ENCODE results near the gene TTYH2. TPM values are rescaled to one million over a fixed set of nuclear protein-coding genes. Genes with fewer than 3 reads are reported as not detected.
A peak's percentile ranks its signal among the peaks of the same experiment; 100 is the strongest.

Gene TTYH2
- total RNA-seq, 1 donor from 2014 or later = 3.8 TPM

- no peak overlapping the region for H3K27ac Mint-ChIP-seq
- no peak for TF ChIP-seq CTCF (IDR thresholded peaks at IDR 0.05)
- no peaks in the 10 kb centered on the region for H3K36me3 Mint-ChIP-seq (ENCODE audit: low read depth)
- peaks cover 3% of the 10 kb centered on the region for H3K9me3 Mint-ChIP-seq
- peaks cover 14% of the 10 kb centered on the region for H3K4me1 Mint-ChIP-seq
- POLR2A ChIA-PET = no interaction called here
- DNase-seq = no peak
- intact Hi-C loops (cut with micrococcal nuclease) = no loop called here
- peaks cover 45% of the 10 kb centered on the region for H3K27me3 Mint-ChIP-seq
- CTCF ChIA-PET = no interaction called here
- no peak overlapping the region for H3K4me3 Mint-ChIP-seq
- ATAC-seq (ENCODE audit: low read depth) = no peak
Measured at GRCh38 chr17:74271281-74271680, 57.9 kb downstream of the TTYH2 start.

DNA sequence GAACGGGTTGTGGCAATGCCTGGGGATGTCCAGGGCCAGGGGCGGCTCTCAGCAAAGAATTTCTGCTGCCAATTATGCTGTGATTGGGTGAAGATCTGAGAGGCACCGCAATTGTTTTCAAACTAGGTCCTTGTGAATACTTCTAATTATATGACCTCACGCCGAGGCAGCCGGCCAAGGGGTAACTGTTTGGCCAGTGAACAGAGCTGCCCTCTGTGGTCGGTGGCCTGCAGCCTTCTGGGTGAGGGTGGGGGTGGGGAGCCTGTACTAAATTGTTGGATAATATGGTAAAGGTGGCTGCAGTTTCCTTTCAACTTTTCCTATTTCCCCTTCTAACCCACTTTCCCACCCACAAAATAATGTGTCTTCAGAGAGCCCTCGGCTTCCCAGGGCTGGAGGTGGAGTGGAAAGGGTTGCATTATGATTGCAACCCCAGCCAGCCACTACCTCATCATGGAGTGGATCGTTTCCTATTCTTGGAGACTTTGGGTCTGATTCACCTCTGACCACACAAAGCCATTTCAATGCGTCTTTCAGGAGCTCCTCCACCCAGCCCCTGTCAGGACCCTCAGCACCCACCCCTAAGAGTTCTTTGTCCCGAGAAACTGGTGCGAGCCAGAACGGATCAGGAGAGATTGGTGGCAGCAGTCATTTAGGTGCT is 58.7 kb downstream of the TTYH2 start:
- POLR2A ChIA-PET = no interaction called here
- Mint-ChIP-seq H3K4me1 (peaks cover 14% of the 10 kb centered on the region), H3K4me3 (no peak overlapping the region), H3K27ac (no peak overlapping the region), H3K9me3 (peaks cover 2% of the 10 kb centered on the region), H3K27me3 (peaks cover 44% of the 10 kb centered on the region), H3K36me3 (ENCODE audit: low read depth) (no peaks in the 10 kb centered on the region)
- intact Hi-C loops (cut with micrococcal nuclease) = no loop called here
- CTCF ChIA-PET = no interaction called here
- no peak for ATAC-seq (ENCODE audit: low read depth)
- TF ChIP-seq CTCF (IDR thresholded peaks at IDR 0.05) = no peak
- DNase-seq = no peak

DNA sequence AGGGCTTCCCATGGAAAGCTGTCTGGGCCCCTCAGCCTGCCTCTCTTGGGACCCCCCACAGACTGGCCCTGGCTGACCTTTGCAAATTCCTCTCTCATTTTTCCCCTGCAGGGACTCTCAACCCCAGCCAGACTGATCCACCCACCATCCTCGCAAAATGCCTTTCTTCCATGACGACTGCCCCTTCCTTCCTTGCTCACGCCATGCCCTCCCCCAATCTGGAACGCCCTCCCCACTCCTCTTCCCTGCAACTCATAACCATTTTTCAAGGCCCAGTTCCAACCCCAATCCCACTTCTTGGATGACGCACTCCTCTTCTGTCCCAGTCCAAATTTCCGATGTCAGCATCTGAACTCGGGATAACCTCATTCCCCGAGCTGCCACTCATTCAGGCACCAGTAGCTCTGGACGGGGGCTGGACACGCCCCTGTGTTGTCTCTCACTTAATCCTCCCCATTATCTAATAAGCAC is 59.4 kb downstream of the TTYH2 start:
- H3K36me3 Mint-ChIP-seq (ENCODE audit: low read depth) = no peaks in the 10 kb centered on the region
- intact Hi-C loops (cut with micrococcal nuclease) = no loop called here
- H3K9me3 Mint-ChIP-seq = no peaks in the 10 kb centered on the region
- peaks cover 14% of the 10 kb centered on the region for H3K4me1 Mint-ChIP-seq
- H3K4me3 Mint-ChIP-seq = no peak overlapping the region
- no peak overlapping the region for H3K27ac Mint-ChIP-seq
- DNase-seq = no peak
- CTCF ChIA-PET = no interaction called here
- no peak for TF ChIP-seq CTCF (IDR thresholded peaks at IDR 0.05)
- no peak for ATAC-seq (ENCODE audit: low read depth)
- POLR2A ChIA-PET = no interaction called here
- peaks cover 38% of the 10 kb centered on the region for H3K27me3 Mint-ChIP-seq

DNA sequence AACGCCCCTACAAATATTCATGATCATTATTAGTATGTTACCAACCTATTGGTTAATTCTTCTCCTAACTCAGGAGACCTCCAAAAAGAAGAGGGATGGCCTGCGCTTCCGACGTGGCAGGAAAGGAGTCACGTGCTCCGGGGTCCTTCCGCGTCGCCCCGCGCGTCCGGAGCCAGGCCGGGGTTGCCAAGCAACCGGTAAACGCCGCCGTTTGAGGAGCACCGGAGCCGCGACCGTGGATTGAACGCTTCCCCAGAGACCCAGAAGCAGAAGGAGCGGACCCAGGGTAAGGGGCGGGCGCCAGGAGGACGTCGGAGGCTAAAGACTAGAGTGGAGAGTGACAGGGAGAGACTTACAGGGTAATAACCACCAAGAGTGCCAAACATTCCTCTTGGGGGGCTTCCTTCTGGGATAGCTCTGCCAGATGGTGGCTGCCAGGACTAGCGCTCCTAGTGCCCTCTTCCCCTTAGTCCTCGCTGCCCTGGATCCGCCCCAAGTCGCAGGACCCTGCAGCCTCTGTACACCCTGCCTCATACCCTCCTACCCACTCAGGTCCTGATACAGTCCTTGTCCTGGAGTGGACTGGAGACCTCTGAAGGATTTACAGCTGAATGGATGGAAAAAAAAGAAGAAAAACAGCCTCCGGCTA is 60.8 kb downstream of the TTYH2 start, which contains the start of gene DNAI2:
Gene DNAI2 (plus strand): TSS at position 175 of the 649 bp plus-strand sequence. CDS start 7,584 bp downstream, outside the sequence.
- H3K27ac Mint-ChIP-seq = no peak within 1 kb of the TSS
- POLR2A ChIA-PET = no interaction called here
- no peak for TF ChIP-seq CTCF (IDR thresholded peaks at IDR 0.05)
- H3K36me3 Mint-ChIP-seq (ENCODE audit: low read depth) = no peaks in the 10 kb centered on the region
- no peak for DNase-seq
- H3K4me3 Mint-ChIP-seq = peak within 1 kb of the TSS; percentile 11
- peaks cover 14% of the 10 kb centered on the region for H3K4me1 Mint-ChIP-seq
- intact Hi-C loops (cut with micrococcal nuclease) = no loop called here
- CTCF ChIA-PET = no interaction called here
- no peaks in the 10 kb centered on the region for H3K9me3 Mint-ChIP-seq
- peaks cover 32% of the 10 kb centered on the region for H3K27me3 Mint-ChIP-seq
- ATAC-seq (ENCODE audit: low read depth) = peak; percentile 37

DNA sequence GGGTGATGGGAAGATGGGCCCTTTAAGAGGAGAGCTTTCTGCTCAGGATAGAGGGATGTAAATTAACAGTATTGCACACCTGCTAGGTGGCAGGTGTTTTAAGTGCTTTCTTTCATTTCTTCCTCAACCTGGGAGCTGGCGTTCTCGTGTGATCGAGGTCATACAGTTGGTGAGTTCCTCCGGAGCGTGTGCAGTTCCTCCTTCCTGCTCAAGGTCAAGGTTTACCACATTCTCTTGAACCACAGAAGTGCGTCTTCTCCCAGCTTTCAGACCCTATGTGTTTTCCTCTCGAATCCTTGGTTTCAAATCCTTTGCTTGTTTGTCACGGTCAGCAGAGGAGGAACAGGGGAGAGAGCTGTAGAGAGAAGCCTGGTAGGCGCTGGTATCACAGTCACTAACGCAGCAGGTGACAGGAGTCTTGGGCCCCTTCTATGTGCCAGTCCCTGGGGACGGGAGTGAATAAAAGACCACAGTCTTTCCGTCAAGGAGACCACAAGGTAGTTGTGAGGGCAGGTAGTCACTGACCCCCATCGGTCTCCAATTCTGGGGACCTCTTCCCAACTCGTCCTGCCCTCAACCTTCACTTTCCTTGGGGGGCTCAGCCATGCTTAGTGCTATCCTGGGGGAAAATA is 61.5 kb downstream of the TTYH2 start:
- TF ChIP-seq CTCF (IDR thresholded peaks at IDR 0.05) = no peak
- DNase-seq = no peak
- H3K27me3 Mint-ChIP-seq = peaks cover 32% of the 10 kb centered on the region
- intact Hi-C loops (cut with micrococcal nuclease) = no loop called here
- H3K36me3 Mint-ChIP-seq (ENCODE audit: low read depth) = no peaks in the 10 kb centered on the region
- no peak for ATAC-seq (ENCODE audit: low read depth)
- no peaks in the 10 kb centered on the region for H3K9me3 Mint-ChIP-seq
- peaks cover 16% of the 10 kb centered on the region for H3K4me1 Mint-ChIP-seq
- no peak overlapping the region for H3K27ac Mint-ChIP-seq
- CTCF ChIA-PET = no interaction called here
- POLR2A ChIA-PET = no interaction called here
- no peak overlapping the region for H3K4me3 Mint-ChIP-seq

All from activated B cell treated with CpG ODN at 0.5 μM for 24 hours (primary cell).